Stimulated activated CD8-positive, alpha-beta memory T cell treated with anti-CD3 and anti-CD28 coated beads, Interleukin-15, amount 100 ng/mL, for 48 hours (primary cell): ENCODE data around the gene WWTR1.

ENCODE experiments used
- DNase-seq, 2 donors: peaks; one replicate each; pipeline ENCODE4 v3.0.0-alpha.2; 2020; ENCODE audit warnings: low read depth in 2 of 2

Gene WWTR1

GRCh38 chr3:149497966-149498670, 159.7 kb downstream of the WWTR1 start:
- no peak for DNase-seq

- DNase-seq: no peak
Observed at GRCh38 chr3:149496891-149497290, 160.9 kb downstream of the WWTR1 start.

GRCh38 chr3:149495581-149496125, 162.2 kb downstream of the WWTR1 start:
- DNase-seq: no peak

- DNase-seq: no peak
Observed at GRCh38 chr3:149494759-149495580, 162.9 kb downstream of the WWTR1 start.

- no peak for DNase-seq
Observed at GRCh38 chr3:149494022-149494758, 163.6 kb downstream of the WWTR1 start.

- no peak for DNase-seq
Observed at GRCh38 chr3:149493315-149494021, 164.4 kb downstream of the WWTR1 start.

GRCh38 chr3:149490260-149490971, 167.4 kb downstream of the WWTR1 start:
- DNase-seq: no peak

GRCh38 chr3:149489060-149489690, 168.7 kb downstream of the WWTR1 start:
- DNase-seq: no peak

GRCh38 chr3:149487598-149488197, 170.1 kb downstream of the WWTR1 start:
- peak; percentile 21 to 27 for DNase-seq

- DNase-seq: no peak
Observed at GRCh38 chr3:149486726-149487125, 171.1 kb downstream of the WWTR1 start.

- DNase-seq: no peak
Observed at GRCh38 chr3:149481491-149481890, 176.3 kb downstream of the WWTR1 start.

- DNase-seq: no peak
Observed at GRCh38 chr3:149481056-149481455, 176.8 kb downstream of the WWTR1 start.

GRCh38 chr3:149480326-149481017, 177.4 kb downstream of the WWTR1 start:
- peak; percentile 14 to 36 for DNase-seq

- DNase-seq: no peak
Observed at GRCh38 chr3:149479621-149480325, 178.1 kb downstream of the WWTR1 start.

- DNase-seq: no peak
Observed at GRCh38 chr3:149476225-149476624, 181.6 kb downstream of the WWTR1 start.

GRCh38 chr3:149475451-149476060, 182.3 kb downstream of the WWTR1 start:
- DNase-seq: no peak

- no peak for DNase-seq
Observed at GRCh38 chr3:149474250-149474817, 183.5 kb downstream of the WWTR1 start, which contains the start of gene TM4SF4. Gene TM4SF4, plus strand, starts transcription at chr3:149474697. Its CDS starts 181 bp downstream, at chr3:149474878.
